H54 (cell line): ENCODE measurements around the gene NR5A1.

Source experiments
- DNase-seq: peaks from one replicate; pipeline ENCODE4 v3.0.0; 2011; ENCODE audit warnings: low spot score, mixed read lengths; ENCODE audit not compliant: insufficient read length
- FAIRE-seq: peaks from 3 replicates; lab custom pipeline; 2011; peaks lifted over from hg19 to GRCh38; lab: Jason Lieb, UNC
- POLR2A ChIP-seq: IDR thresholded peaks from 2 replicates; pipeline ENCODE4 v1.6.1; 2011; ENCODE audit warnings: low read depth, mild to moderate bottlenecking, low read length

Gene NR5A1

DNA sequence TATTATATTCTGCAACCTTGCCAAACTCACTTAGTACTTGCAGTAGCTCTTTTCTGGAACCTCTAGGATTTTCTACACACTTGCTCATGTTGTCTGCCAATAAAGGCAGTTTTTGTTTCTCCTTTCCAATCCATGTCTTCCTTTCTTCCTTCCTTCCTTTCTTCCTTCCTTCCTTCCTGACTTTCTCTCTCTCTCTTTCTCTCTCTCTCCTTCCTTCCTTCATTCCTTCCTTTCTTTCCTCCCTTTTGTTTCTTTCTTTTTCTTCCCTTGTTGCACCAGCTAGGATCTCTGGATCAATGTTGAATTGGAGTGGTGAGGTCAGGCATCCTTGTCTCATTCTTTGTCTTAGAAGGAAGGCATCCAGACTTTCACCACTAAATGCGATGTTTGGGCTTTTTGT lies 44.5 kb downstream of the NR5A1 start:
- FAIRE-seq = no peak
- DNase-seq = no peak
- no peak for TF ChIP-seq POLR2A

DNA sequence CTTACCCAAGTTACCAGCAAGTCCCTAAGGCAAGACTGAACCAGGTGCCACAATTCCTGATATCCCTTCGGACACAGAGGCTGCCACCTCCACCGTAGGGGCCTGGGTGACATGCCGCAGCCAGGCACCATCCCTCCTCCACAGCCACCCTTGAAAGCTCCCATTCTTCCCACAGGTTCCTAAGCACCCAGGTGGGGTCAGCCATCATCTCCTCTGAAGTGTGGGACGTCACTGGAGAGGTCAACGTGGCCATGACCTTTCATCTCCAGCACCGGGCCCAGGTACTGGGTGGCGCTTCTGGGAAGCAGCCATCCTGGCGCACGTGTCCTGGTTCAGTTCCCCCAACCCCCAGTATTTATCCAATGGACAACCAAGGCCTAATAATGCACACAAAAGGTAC lies 48.8 kb downstream of the NR5A1 start:
- TF ChIP-seq POLR2A = no peak
- FAIRE-seq (no peak), DNase-seq (no peak)

GRCh38 chr9:124457887-124458431 lies 49.2 kb downstream of the NR5A1 start:
- TF ChIP-seq POLR2A = no peak
- no peak for FAIRE-seq

DNA sequence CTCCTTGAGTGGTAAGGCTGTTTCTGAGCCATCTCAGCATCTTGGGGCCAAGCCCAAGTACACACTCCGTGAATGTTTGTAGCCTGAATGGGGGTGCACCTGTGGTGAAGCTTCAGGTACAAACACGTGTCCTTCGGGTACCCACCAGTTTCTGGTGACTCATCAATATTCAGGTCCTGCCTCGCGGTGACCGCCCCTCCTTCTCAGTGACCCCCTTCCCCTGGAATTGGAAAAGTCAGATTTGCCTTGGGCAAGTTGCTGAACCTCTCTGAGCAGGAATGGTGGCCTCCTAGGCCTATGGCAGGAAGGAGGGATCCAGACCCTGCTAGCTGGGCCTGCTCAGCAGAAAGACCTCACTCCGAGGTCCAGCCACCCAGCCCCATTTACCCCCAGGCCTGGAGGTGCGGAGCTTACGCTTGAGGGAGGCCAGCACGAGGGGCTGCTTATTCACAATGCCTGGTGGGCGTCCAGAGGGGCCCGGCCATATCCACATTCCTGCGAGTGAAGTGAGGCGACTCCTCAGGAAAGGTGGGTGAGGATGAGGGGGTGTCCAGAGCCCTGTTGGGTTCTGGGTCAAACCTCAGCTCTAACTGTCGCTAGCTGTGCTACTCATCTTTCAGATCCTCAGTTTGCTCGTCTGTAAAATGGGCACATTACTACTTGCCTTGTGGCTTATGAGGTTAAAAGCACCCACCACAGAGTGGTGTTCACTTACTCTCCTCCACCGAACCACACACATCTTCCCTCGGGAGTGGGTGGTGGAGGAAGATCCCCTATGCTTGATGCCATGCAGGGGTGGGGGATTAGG lies 49.9 kb downstream of the NR5A1 start:
- no peak for TF ChIP-seq POLR2A
- DNase-seq = no peak
- no peak for FAIRE-seq

More at GRCh38 chr9:124457887-124458431, 49.2 kb downstream of the NR5A1 start:
- no peak for DNase-seq

DNA sequence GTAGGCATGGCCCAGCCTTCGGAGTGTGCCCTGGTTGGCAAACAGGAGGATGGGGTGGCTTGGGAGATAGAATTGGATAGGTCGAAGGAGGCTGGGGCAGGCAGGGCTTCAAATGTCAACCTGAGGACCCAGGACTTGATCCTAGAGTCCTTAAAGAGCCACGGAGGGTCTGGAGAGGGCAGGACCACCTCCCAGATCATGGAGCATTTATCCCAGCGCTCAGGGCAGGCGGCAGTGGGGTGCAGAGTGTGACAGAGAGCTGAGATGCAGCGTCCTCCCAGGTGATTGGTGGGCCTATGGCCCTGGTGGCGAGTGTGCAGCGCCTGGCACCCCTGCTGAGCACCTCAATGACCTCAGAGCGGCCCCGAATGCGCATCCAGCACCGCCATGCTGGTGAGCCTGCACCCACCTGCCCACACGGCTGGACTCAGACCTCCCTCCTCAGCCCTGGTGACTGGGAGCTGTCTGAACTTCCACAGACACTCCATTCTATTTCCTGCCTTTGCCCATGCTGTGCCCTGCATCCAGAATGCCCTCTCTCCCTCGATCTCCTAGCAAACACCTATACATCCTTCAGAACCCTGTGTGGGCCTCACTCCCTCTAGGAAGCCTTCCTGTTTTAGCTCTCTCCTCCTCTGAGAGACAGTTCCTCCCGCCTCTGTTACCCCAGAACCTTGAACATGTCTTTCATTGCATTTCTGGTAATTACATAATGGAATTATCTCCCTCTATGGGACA lies 50.7 kb downstream of the NR5A1 start:
- FAIRE-seq (no peak), DNase-seq (no peak)
- TF ChIP-seq POLR2A = no peak

DNA sequence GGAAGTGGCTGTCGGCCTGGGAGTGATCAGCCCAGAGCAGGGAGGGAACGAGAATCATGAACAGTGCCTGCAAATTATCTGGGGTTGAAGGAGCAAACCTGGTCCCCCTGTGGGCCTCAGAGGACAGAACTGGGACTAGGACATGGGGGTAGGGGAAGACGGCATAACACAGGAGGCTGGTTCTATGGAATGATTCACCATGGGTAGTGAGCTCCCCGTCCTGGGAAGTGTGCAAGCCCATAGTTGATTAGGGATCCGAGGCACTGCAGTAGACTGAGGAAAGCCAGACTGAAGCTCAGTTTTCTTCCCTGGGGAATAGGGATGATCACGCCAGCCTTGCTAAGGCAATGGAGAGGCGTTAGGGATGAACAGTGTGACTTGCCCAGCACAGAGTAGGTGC lies 51.4 kb downstream of the NR5A1 start:
- FAIRE-seq = no peak
- no peak for TF ChIP-seq POLR2A
- no peak for DNase-seq

- no peak for TF ChIP-seq POLR2A
- FAIRE-seq = no peak
- DNase-seq = no peak
These were observed 52.3 kb downstream of the NR5A1 start for GRCh38 chr9:124454791-124455443.

- FAIRE-seq (no peak), DNase-seq (no peak)
- TF ChIP-seq POLR2A = no peak
These were observed 52.9 kb downstream of the NR5A1 start for GRCh38 chr9:124454296-124454695.

DNA sequence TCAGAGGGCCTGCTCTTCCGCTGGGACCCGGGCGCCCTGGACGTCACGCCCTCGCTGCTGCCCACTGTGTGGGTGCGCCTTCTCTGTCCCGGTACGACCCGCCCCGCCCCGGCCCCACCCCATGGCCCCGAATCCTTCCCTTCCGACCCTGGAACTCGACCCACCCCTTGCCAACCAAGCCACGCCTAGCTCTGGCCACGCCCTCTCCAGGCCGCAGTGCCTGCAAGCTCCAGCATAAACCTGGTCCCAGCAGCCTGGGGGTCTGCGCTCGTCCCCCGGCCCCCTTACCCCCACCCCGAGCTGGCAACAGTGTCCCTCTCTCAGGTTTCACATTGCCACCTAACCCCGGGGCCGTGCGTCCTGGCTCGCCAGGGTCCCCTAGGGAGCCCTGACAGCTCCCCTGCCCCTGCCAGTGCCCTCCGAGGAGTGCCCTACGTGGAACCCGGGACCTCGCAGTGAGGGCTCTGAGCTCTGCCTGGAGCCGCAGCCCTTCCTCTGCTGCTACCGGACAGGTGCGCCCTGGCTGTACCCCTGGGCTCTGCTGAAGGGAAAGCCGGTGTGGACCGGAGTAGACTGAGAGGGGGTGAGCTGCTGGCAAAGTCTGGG lies 53.5 kb downstream of the NR5A1 start:
- TF ChIP-seq POLR2A = no peak
- FAIRE-seq = no peak

GRCh38 chr9:124452841-124453585 lies 54.2 kb downstream of the NR5A1 start:
- no peak for TF ChIP-seq POLR2A
- DNase-seq (no peak), FAIRE-seq (no peak)

More for the DNA sequence above, 53.5 kb downstream of the NR5A1 start:
- DNase-seq = no peak

DNA sequence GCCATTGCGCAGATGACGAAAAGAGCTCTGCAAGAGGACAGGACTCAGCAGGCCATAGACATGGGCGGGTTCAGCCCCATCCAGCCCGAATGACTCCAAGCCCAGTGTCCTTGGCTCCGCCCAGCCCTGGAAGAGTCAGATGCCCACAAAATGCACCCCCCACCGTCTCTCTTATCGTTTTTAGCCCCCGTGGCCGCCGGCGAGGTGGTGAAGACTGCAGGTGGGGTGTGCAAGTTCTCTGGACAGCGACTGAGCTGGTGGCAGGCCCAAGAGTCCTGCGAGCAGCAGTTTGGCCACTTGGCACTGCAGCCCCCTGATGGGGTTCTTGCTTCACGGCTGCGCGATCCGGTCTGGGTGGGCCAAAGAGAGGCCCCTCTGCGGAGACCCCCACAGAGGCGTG lies 54.9 kb downstream of the NR5A1 start:
- no peak for TF ChIP-seq POLR2A
- no peak for DNase-seq
- no peak for FAIRE-seq

- no peak for TF ChIP-seq POLR2A
- FAIRE-seq (no peak), DNase-seq (no peak)
These were observed 56.1 kb downstream of the NR5A1 start for GRCh38 chr9:124450931-124451661.
